SHP77 treated with DMSO at 0.1 percent for 48 hours (cell line): ENCODE data around the gene PPARD.
A peak's percentile ranks its signal among the peaks of the same experiment; 100 is the strongest.
"Not testable (repeated sequence)": the region's sequence is repeated elsewhere in the genome, so short reads cannot be mapped to it uniquely, and the experiment has no call there.

ENCODE experiments used
- DNase-seq: peaks from one replicate; lab custom pipeline; 2025; lab: John Stamatoyannopoulos, UW

PPARD gene

DNA sequence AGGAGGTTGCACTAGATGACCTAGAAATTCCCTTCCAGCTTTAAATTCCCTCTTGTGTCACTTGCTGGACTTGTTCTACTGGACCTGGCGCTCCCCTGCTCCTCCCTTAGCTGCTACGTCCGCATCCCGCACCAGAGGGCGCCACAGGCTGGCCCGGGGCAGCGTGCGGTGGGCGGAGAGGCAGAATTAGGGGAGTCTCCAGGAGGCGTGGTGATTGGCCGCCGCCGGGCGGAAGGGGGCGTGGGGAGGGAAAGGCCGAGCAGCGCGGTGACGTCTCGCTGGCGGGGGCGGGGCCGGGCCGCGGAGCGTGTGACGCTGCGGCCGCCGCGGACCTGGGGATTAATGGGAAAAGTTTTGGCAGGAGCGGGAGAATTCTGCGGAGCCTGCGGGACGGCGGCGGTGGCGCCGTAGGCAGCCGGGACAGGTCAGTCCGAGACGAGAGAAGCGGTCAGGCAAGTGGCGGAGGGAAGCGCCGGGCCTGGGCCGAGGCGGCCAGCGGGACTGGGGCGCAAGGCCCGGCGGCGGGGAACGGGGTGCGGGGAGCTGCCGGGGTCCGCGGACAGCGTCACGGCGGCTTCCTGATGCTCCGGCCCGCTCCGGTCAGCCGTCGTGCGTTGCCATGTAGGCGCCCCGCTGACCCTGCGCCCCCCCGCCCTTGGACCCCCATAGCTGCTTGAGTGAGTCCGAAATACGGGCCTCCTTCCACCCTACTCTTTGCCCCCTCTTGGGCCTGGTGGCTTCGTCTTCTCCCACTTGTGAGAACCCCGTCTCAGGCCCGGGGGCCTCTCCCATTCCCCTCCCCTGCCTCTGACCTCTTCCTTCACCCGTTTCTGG lies at the start of gene PPARD:
Gene PPARD, plus strand, starts transcription at position 301 of the 834 bp plus-strand sequence. CDS start 68,530 bp downstream, outside the sequence.
- DNase-seq: peak; percentile 75

DNA sequence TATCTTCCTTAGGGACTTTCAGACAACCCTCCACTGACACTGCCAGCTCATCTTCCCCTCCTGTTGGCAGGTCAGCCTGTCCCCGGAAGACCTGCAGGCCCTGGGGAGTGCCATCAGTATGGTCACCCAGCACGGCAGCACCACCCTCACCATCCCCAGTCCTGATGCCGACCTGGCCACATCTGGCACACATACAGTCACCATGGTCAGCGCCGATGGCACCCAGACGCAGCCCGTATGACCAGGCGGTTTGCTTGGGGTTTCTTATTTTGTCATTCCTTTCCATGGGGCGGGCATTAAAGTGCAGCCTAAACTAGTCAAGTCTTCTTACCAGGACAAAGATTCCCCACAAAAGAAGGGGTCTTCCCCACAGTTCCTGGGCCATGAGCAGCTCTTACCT lies 48.7 kb upstream of the PPARD start:
- no peak for DNase-seq

GRCh38 chr6:35294308-35294945 lies 47.9 kb upstream of the PPARD start:
- DNase-seq: peak; percentile 37

GRCh38 chr6:35295036-35295435 lies 47.3 kb upstream of the PPARD start:
- no peak for DNase-seq

- DNase-seq: no peak
These were observed 46.6 kb upstream of the PPARD start for GRCh38 chr6:35295521-35296315.

DNA sequence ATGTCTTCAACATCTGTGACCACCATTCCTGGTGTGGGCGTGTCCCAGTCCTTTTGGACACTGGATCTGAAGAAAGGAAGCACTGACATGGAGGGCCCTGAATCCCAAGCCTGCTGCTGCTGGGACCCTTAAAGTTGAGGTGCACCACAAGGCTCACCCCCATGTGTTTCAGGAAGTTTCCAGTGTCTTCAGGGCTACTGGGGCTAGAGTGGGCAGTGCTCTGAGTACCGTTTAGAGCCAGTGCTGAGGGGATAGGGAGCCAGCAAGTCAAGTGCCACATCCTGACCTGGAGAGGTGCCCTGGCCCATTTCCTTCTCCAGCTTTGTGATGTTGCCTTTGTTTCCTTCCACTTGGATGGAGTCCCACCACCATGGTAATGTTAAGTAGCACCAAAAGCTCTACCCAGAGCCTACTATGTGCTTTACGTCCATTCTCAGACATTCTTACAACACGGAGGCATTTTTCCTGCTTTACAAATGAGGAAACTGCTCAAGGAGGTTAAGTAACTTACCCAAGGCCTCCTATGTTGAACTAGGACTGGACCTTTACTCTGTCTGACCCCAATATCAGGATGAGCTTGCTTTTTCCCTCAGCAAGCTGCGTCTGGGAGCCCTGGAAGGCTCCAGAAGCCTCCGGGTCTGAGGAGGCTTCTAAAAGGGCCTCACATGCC lies 45.3 kb upstream of the PPARD start:
- DNase-seq: no peak

DNA sequence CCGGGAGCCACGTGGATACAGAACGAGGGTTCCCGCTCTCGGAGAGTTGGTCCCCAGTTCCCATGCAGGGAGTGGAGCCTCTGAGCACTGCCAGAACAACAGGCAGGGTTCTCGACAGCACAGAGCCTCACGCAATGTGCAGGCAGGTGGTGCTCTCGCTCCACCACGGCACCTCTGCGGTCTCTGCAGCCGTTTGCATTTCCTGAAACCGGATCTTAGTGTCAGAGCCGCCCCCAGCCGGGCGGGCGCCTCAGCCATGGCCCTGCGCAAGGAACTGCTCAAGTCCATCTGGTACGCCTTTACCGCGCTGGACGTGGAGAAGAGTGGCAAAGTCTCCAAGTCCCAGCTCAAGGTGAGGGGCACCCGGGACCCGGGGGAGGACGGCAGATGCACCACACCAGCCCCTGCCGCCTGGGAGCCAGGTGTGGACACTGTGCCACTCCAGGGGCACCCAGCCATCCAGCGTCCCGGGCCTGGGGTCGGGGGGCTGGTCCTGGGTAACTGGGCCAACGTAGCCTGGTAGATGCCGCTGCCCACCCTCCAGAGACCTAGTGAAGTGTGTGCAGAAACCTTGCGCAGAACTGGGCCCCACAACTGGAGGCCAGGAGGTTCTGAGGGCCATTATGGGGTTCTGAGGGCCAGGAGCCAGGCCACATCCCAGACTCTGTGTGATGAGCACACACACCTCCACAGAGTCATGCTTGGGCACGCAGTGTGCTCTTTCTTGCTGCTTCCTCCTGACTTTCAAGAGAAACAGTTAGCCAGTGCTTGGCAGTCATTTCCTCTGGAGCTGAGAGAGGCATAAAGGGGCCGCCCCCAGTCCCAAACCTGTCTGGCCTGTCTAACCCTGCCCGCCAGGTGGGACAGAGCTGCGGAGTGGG lies 44.5 kb upstream of the PPARD start, which contains the start of gene DEF6:
Gene DEF6, plus strand, starts transcription at position 218 of the 881 bp plus-strand sequence. Its CDS starts 39 bp downstream, at position 257.
- peak; percentile 73 for DNase-seq

GRCh38 chr6:35298625-35299140 lies 43.7 kb upstream of the PPARD start:
- no peak for DNase-seq

DNA sequence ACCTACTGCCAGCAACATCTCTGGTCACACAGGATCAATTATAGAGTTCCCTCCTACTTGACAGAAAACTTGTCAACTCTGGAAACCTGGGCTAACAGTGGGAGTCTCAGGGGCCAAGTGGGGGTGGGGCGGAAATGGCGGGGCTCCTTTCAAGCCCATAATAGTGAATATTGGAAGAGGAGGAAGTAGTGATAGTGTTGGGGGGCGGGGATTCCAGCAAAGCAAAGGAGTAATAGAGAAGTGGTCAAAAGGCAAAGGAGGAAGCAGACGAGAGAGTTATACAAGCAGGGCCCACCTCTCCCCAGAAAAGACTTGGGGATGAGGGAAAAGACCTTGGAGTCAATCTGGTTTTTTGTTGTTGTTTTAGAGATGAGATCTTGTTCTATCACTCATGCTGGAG lies 42.7 kb upstream of the PPARD start:
- no peak for DNase-seq

- no peak for DNase-seq
These were observed 41.5 kb upstream of the PPARD start for GRCh38 chr6:35300848-35301247.

- no peak for DNase-seq
These were observed 39.6 kb upstream of the PPARD start for GRCh38 chr6:35302604-35303241.

GRCh38 chr6:35304299-35304698 lies 38.1 kb upstream of the PPARD start:
- no peak for DNase-seq

DNA sequence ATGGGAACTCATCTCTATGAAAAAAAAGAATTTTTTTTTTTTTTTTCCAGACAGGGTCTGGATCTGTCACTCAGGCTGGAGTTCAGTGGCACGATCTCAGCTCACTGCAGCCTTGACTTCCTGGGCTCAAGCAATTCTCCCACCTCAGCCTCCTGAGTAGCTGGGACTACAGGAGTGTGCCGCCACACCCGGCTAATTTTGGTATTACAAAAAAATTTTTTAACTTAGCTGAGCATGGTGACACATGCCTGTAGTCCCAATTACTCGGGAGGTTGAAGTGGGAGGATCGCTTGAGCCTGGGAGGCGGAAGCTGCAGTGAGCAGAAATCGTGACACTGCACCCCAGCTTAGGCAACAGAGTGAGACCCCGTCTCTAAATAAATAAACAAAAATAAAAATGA lies 37.2 kb upstream of the PPARD start:
- DNase-seq: no peak

DNA sequence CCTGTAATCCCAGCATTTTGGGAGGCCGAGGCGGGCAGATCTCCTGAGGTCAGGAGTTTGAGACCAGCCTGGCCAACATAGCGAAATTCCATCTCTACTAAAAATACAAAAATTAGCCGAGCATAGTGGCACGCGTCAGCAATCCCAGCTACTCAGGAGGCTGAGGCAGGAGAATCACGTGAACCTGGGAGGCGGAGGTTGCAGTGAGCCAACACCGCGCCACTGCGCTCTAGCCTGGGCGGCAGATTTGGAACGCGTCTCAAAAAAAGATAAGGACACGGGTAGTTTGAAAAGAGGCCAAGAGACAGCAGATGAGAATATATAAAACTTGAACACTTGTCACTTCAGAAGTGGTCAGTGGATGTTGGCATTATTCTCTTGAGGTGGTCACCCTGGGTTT lies 35.2 kb upstream of the PPARD start:
- not testable (repeated sequence) for DNase-seq

GRCh38 chr6:35308543-35308942 lies 33.8 kb upstream of the PPARD start:
- not testable (repeated sequence) for DNase-seq

GRCh38 chr6:35309611-35310264 lies 32.6 kb upstream of the PPARD start:
- DNase-seq: no peak

GRCh38 chr6:35310265-35310831 lies 32.0 kb upstream of the PPARD start:
- DNase-seq: no peak

DNA sequence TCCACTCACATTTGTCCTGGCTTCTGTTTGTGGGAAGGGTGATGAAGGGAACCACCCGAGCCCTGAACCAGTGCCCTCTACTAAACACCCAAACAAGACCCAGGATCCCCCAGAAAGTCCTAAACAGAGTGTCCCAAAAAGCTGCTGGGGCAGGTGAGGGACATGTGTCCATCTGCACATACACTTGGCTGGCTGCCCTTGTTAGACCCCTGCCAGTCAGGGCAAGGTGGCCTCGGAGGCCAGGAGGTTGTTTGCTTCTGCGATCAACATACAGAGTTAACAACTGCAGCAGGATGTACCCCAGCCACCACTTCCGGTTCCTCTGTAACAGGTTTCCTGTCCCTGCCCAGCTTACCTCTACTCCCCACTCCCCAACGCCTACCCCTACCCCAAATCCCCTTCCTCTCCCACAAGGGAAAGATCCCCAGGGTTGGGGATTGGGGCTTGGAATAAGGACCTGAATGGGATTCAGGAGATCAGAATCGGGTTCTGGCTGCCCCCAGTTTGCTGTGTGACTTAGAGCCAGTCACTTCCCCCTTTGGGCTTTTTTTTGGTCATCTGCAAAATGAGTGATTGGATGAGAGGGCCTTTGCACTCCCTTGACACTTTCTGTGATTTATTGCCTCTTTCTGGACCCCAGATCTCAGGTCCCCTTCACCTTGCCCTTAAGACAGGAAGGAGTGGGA lies 30.8 kb upstream of the PPARD start:
- no peak for DNase-seq
